HEK293 (cell line): Measurements from ENCODE around the gene RSPH9.

Experiments used
- AEBP2 ChIP-seq: fragments of 450-650 bp; formaldehyde crosslinking; IDR thresholded peaks from 2 replicates; pipeline ENCODE4 v1.5.1; 2016; ENCODE audit warnings: missing biosample characterization, missing genetic modification characterization, borderline replicate concordance
- ATF2 ChIP-seq: fragments of 450-650 bp; formaldehyde crosslinking; IDR thresholded peaks from 2 replicates; pipeline ENCODE4 v1.5.1; 2016; ENCODE audit warnings: missing biosample characterization, missing genetic modification characterization, low read depth
- ELK4 ChIP-seq: IDR thresholded peaks from 2 replicates; pipeline ENCODE4 v1.6.1; 2011; ENCODE audit warnings: mild to moderate bottlenecking, low read depth, low read length, borderline replicate concordance
- GLI4 ChIP-seq: fragments of 450-650 bp; formaldehyde crosslinking; IDR thresholded peaks from 2 replicates; pipeline ENCODE4 v1.5.1; 2016; ENCODE audit warnings: missing biosample characterization, missing genetic modification characterization
- GLIS2 ChIP-seq: fragments of 450-650 bp; formaldehyde crosslinking; IDR thresholded peaks from 2 replicates; pipeline ENCODE4 v1.5.1; 2016; ENCODE audit warnings: missing biosample characterization, missing genetic modification characterization
- HOXC10 ChIP-seq: sonication (generic); formaldehyde crosslinking; IDR thresholded peaks from 2 replicates; pipeline ENCODE4 v1.8.1; 2023; ENCODE audit warnings: mild to moderate bottlenecking, missing genetic modification reagents
- IKZF3 ChIP-seq: fragments of 450-650 bp; IDR thresholded peaks from 2 replicates; pipeline ENCODE4 v1.5.0; 2018; ENCODE audit warnings: missing biosample characterization, mild to moderate bottlenecking, missing genetic modification characterization, moderate library complexity
- KLF16 ChIP-seq: fragments of 450-650 bp; formaldehyde crosslinking; IDR thresholded peaks from 2 replicates; pipeline ENCODE4 v1.5.1; 2017; ENCODE audit warnings: missing biosample characterization, missing genetic modification characterization
- REPIN1 ChIP-seq: fragments of 450-650 bp; formaldehyde crosslinking; IDR thresholded peaks from 2 replicates; pipeline ENCODE4 v1.5.1; 2017; ENCODE audit warnings: missing biosample characterization, missing genetic modification characterization, low read depth
- SP3 ChIP-seq: fragments of 450-650 bp; formaldehyde crosslinking; IDR thresholded peaks from 2 replicates; pipeline ENCODE4 v1.5.1; 2016; ENCODE audit warnings: missing biosample characterization, missing genetic modification characterization
- ZBTB8A ChIP-seq: fragments of 450-650 bp; formaldehyde crosslinking; IDR thresholded peaks from 2 replicates; pipeline ENCODE4 v1.5.1; 2016; ENCODE audit warnings: missing biosample characterization, missing genetic modification characterization
- ZNF10 ChIP-seq: fragments of 450-650 bp; formaldehyde crosslinking; IDR thresholded peaks from 2 replicates; pipeline ENCODE4 v1.5.1; 2017; ENCODE audit warnings: missing biosample characterization, missing genetic modification characterization
- ZNF155 ChIP-seq: fragments of 450-650 bp; formaldehyde crosslinking; IDR thresholded peaks from 2 replicates; pipeline ENCODE4 v1.5.1; 2016; ENCODE audit warnings: missing biosample characterization, missing genetic modification characterization
- ZNF157 ChIP-seq: fragments of 450-650 bp; formaldehyde crosslinking; IDR thresholded peaks from 2 replicates; pipeline ENCODE4 v1.5.1; 2016; ENCODE audit warnings: missing biosample characterization, missing genetic modification characterization
- ZNF248 ChIP-seq: fragments of 450-650 bp; formaldehyde crosslinking; IDR thresholded peaks from 2 replicates; pipeline ENCODE4 v1.5.1; 2017; ENCODE audit warnings: missing biosample characterization, missing genetic modification characterization
- ZNF423 ChIP-seq: fragments of 450-650 bp; formaldehyde crosslinking; IDR thresholded peaks from 2 replicates; pipeline ENCODE4 v1.5.1; 2016; ENCODE audit warnings: missing biosample characterization, missing genetic modification characterization
- ZNF433 ChIP-seq: fragments of 450-650 bp; formaldehyde crosslinking; IDR thresholded peaks from 2 replicates; pipeline ENCODE4 v1.5.1; 2016; ENCODE audit warnings: missing biosample characterization, missing genetic modification characterization, low read depth
- ZNF518A ChIP-seq: fragments of 450-650 bp; formaldehyde crosslinking; conservative IDR thresholded peaks from 2 replicates; pipeline ENCODE4 v1.5.1; 2016; ENCODE audit warnings: low read depth, missing biosample characterization, missing genetic modification characterization
- ZNF561 ChIP-seq: fragments of 450-650 bp; IDR thresholded peaks from 2 replicates; pipeline ENCODE4 v1.5.1; 2018; ENCODE audit warnings: missing biosample characterization, missing genetic modification characterization, borderline replicate concordance
- ZNF600 ChIP-seq: fragments of 450-650 bp; formaldehyde crosslinking; IDR thresholded peaks from 2 replicates; pipeline ENCODE4 v1.5.1; 2016; ENCODE audit warnings: missing biosample characterization, missing genetic modification characterization
- ZNF658 ChIP-seq: fragments of 450-650 bp; formaldehyde crosslinking; IDR thresholded peaks from 2 replicates; pipeline ENCODE4; 2016; ENCODE audit warnings: missing biosample characterization, missing genetic modification characterization
- ZNF660 ChIP-seq: fragments of 450-650 bp; IDR thresholded peaks from 2 replicates; pipeline ENCODE4 v1.5.1; 2018; ENCODE audit warnings: missing biosample characterization, mild to moderate bottlenecking, missing genetic modification characterization
- ZSCAN4 ChIP-seq: fragments of 450-650 bp; formaldehyde crosslinking; IDR thresholded peaks from 2 replicates; pipeline ENCODE4 v1.5.1; 2017; ENCODE audit warnings: missing biosample characterization, missing genetic modification characterization
- TF ChIP-seq, protein P1 (sequence below): fragments of 450-650 bp; formaldehyde crosslinking; IDR thresholded peaks from 2 replicates; pipeline ENCODE4 v1.5.1; 2016; ENCODE audit warnings: missing biosample characterization, missing genetic modification characterization

RSPH9 gene

DNA sequence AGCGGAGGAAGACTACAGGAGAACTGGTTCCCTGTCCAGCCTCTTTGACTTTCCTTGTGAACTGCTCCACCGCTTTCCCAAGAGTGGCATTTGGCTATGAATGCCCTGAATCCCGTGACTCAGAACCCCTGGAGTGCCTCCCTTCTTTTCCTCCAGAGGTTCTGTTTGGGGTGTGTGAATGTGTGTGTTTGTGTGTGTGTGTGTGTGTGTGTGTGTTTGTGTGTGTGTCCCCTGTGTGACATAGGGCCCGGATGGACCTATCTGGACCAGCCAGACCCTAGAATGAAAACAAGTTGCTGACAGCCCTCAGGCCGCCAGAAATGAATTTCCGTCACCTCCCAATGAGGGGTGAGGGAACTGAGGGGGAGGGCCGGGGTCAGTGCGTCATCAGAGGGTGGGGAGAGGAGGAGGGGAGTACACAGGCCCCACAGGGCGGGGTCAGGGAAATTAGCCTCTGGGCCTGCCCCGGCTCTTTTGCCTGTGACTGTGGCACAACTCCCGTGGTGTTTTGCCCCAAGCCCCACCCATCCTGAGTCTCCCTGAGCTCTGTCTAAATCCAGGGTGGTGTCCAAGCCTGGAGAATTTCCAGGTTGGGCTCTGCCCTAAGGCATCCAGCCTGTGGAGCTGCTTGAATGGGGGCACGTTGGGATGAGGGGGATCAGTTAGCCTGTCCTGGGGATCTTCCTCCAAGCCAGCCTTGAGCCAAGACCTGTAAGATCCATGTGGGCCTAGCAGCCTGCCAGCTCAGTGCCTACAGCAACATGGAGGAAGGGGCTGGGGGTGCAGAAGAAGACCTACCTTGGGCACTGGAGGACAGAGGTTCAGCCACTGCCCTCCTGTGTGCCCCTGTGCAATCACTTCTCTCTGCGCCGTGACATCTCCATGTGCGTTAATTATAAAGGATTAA is 58.0 kb downstream of the RSPH9 start (continued):
- peak; percentile 39; the same call in 1 of the 2 replicates for TF ChIP-seq ZNF518A (tag by site-specific recombination)
- peak; percentile 78; the same call in 1 of the 2 replicates for TF ChIP-seq ZNF155 (tag by site-specific recombination)
- no peak for TF ChIP-seq AEBP2
- peak; percentile 93 for TF ChIP-seq GLIS2 (tag by site-specific recombination)
- TF ChIP-seq ZNF157 (tag by site-specific recombination) = no peak
- TF ChIP-seq ZNF433 (tag by site-specific recombination) = no peak
- TF ChIP-seq ZSCAN4 (tag by site-specific recombination) = peak; percentile 97
- TF ChIP-seq ZNF10 = peak; percentile 82
- peak; percentile 87 for TF ChIP-seq ATF2
- peak; percentile 66; the same call in 1 of the 2 replicates for TF ChIP-seq ZBTB8A (tag by site-specific recombination)
- TF ChIP-seq ZNF248 (tag by site-specific recombination) = no peak
- peak; percentile 97 for TF ChIP-seq GLI4
- TF ChIP-seq, protein P1, sequence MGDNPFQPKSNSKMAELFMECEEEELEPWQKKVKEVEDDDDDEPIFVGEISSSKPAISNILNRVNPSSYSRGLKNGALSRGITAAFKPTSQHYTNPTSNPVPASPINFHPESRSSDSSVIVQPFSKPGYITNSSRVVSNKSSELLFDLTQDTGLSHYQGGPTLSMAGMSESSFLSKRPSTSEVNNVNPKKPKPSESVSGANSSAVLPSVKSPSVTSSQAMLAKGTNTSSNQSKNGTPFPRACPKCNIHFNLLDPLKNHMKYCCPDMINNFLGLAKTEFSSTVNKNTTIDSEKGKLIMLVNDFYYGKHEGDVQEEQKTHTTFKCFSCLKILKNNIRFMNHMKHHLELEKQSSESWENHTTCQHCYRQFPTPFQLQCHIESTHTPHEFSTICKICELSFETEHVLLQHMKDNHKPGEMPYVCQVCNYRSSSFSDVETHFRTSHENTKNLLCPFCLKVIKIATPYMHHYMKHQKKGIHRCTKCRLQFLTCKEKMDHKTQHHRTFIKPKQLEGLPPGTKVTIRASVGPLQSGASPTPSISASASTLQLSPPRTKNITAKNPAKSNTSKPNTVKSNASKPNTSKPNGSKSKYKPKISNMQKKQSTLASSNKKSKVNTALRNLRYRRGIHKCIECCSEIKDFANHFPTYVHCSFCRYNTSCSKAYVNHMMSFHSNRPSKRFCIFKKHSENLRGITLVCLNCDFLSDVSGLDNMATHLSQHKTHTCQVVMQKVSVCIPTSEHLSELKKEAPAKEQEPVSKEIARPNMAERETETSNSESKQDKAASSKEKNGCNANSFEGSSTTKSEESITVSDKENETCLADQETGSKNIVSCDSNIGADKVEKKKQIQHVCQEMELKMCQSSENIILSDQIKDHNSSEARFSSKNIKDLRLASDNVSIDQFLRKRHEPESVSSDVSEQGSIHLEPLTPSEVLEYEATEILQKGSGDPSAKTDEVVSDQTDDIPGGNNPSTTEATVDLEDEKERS (tag by site-specific recombination) = peak; percentile 61; the same call in 1 of the 2 replicates
- peak; percentile 95 for TF ChIP-seq KLF16 (tag by site-specific recombination)
- peak; percentile 57; the same call in 1 of the 2 replicates for TF ChIP-seq ZNF660 (tag by site-specific recombination)
- peak; percentile 83 for TF ChIP-seq ZNF423 (tag by site-specific recombination)
- peak; percentile 90 for TF ChIP-seq SP3 (tag by site-specific recombination)
- peak; percentile 90 for TF ChIP-seq ZNF600 (tag by site-specific recombination)
- TF ChIP-seq IKZF3 = peak; percentile 86
- peak; percentile 92 for TF ChIP-seq REPIN1
- peak; percentile 34; the same call in 1 of the 2 replicates for TF ChIP-seq ZNF561 (tag by site-specific recombination)
- no peak; the same call in 1 of the 2 replicates for TF ChIP-seq ZNF658
- no peak for TF ChIP-seq ELK4
- TF ChIP-seq HOXC10 = no peak
